RPMI7951 (cell line): ENCODE data around the gene PRSS22. TPM values are rescaled to one million over a fixed set of nuclear protein-coding genes. Genes with fewer than 3 reads are reported as not detected.

Source experiments
- DNase-seq: peaks from one replicate; pipeline ENCODE4 v3.0.0-alpha.2; 2012; ENCODE audit warnings: low read depth
- total RNA-seq: library from RNA; depleted of rRNA; stranded (reverse); fragments of >200 nt; shearing (Covaris generic); gene quantifications from 2 replicates; pipeline ENCODE4 v1.2.3, GENCODE V29; 2014; rRNA removed

Gene PRSS22
- total RNA-seq, 1 experiment from 2014 or later = 0.72 TPM

GRCh38 chr16:2816751-2817339 is 41.1 kb downstream of the PRSS22 start, which contains the start of gene PRSS21:
PRSS21 (plus strand) TSS chr16:2817237; CDS start chr16:2817269, 32 bp downstream.
- no peak for DNase-seq

GRCh38 chr16:2815299-2815771 is 42.6 kb downstream of the PRSS22 start:
- no peak for DNase-seq

- DNase-seq = no peak
Observed at GRCh38 chr16:2814551-2815298, 43.2 kb downstream of the PRSS22 start.

- no peak for DNase-seq
Observed at GRCh38 chr16:2813771-2814221, 44.2 kb downstream of the PRSS22 start.

GRCh38 chr16:2811703-2812471 is 46.1 kb downstream of the PRSS22 start:
- no peak for DNase-seq

- no peak for DNase-seq
Observed at GRCh38 chr16:2810651-2811050, 47.3 kb downstream of the PRSS22 start.

- no peak for DNase-seq
Observed at GRCh38 chr16:2809149-2809760, 48.7 kb downstream of the PRSS22 start.

GRCh38 chr16:2808181-2808580 is 49.8 kb downstream of the PRSS22 start:
- no peak for DNase-seq

- no peak for DNase-seq
Observed at GRCh38 chr16:2806286-2806685, 51.7 kb downstream of the PRSS22 start.

GRCh38 chr16:2804728-2805127 is 53.2 kb downstream of the PRSS22 start:
- no peak for DNase-seq

GRCh38 chr16:2803545-2804195 is 54.3 kb downstream of the PRSS22 start:
- no peak for DNase-seq

Other genes starting within 250 kb of the PRSS22 start
- 39.7 and 55.6 TPM in 2 replicates for gene KCTD5, start 175.6 kb downstream of the PRSS22 start, total RNA-seq
- 0.29 and 1.1 TPM in 2 replicates for gene PRSS27, start 137.9 kb downstream of the PRSS22 start, total RNA-seq
- gene SRRM2, start 105.5 kb downstream of the PRSS22 start, total RNA-seq = 20.5 and 40.0 TPM in 2 replicates
- gene ELOB, start 80.9 kb downstream of the PRSS22 start, total RNA-seq = 349 and 387 TPM in 2 replicates
- not detected in 2 replicates for gene PRSS33, start 70.6 kb downstream of the PRSS22 start, total RNA-seq
- not detected in 2 replicates for gene PRSS41, start 59.7 kb downstream of the PRSS22 start, total RNA-seq
- not detected in 2 replicates for gene PRSS21, start 40.9 kb downstream of the PRSS22 start, total RNA-seq
- 0.88 and 1.2 TPM in 2 replicates for gene ZG16B, start 27.9 kb downstream of the PRSS22 start, total RNA-seq
- gene FLYWCH2, start 25.0 kb upstream of the PRSS22 start, total RNA-seq = 70.4 and 91.8 TPM in 2 replicates
- 7.9 and 13.5 TPM in 2 replicates for gene FLYWCH1, start 53.8 kb upstream of the PRSS22 start, total RNA-seq
- 0.24 and 0.49 TPM in 2 replicates for gene KREMEN2, start 106.1 kb upstream of the PRSS22 start, total RNA-seq
- 9.5 and 11.4 TPM in 2 replicates for gene PAQR4, start 111.2 kb upstream of the PRSS22 start, total RNA-seq
- gene PKMYT1, start 122.3 kb upstream of the PRSS22 start, total RNA-seq = 27.3 and 33.5 TPM in 2 replicates
- gene CLDN9, start 154.8 kb upstream of the PRSS22 start, total RNA-seq = not detected in 2 replicates
- gene CLDN6, start 160.0 kb upstream of the PRSS22 start, total RNA-seq = not detected in 2 replicates
- gene TNFRSF12A, start 162.2 kb upstream of the PRSS22 start, total RNA-seq = 184 and 304 TPM in 2 replicates
- 21.7 and 38.6 TPM in 2 replicates for gene HCFC1R1, start 165.8 kb upstream of the PRSS22 start, total RNA-seq
- 16.1 and 20.8 TPM in 2 replicates for gene THOC6, start 165.9 kb upstream of the PRSS22 start, total RNA-seq
- gene BICDL2, start 178.8 kb upstream of the PRSS22 start, total RNA-seq = 0.36 and 0.68 TPM in 2 replicates
- gene MMP25, start 188.4 kb upstream of the PRSS22 start, total RNA-seq = under 0.01 TPM in 1 of 2 replicates, not detected in the other
- 24.9 and 33.1 TPM in 2 replicates for gene IL32, start 207.5 kb upstream of the PRSS22 start, total RNA-seq
- not detected in 2 replicates for gene ZSCAN10, start 241.1 kb upstream of the PRSS22 start, total RNA-seq